DMS114 treated with DMSO at 0.1 percent for 48 hours (cell line): ENCODE data around the gene FBXL13.
"Not testable (repeated sequence)": the region's sequence is repeated elsewhere in the genome, so short reads cannot be mapped to it uniquely, and the experiment has no call there.

Experiments used
- DNase-seq: peaks from one replicate; lab custom pipeline; 2025; ENCODE audit not compliant: unreplicated experiment; lab: John Stamatoyannopoulos, UW

The FBXL13 gene

DNA sequence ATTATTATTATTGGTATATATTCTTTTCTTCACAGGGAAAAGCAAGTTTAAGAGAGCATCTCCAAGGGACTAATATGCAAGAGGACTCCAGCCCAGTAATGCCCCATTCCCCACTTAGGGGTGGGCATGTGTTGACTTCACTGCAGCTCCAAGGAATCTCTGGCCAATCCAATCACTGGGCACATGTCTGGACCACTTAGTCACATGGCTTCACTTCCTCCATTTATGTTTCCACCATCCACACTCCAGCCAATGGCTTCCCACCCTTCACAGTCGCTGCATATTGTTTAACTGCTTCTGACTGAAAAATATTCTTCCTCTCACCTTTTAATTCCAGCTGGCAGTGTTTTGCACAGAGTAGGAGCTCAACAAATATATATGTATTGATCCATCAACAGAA, 43.6 kb downstream of the FBXL13 start:
- no peak for DNase-seq

DNA sequence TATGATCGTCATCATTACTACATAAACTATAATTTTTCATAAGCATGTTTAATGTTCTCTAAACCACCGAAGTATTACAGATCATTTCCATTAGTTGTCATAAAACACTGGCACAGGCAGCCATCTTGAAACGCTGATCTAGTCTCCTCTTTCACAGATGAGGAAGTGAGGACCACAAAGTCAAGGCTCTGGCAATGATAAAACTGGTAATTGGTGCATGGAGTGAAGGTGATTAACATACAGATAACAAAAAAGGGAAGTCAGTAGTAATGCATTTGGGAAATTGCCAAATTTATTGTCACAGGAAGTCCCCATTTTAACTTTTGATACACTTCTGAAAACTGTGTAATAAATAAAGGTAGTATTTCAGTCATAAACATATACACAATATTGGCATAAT, 49.3 kb downstream of the FBXL13 start:
- DNase-seq, result no peak

DNA sequence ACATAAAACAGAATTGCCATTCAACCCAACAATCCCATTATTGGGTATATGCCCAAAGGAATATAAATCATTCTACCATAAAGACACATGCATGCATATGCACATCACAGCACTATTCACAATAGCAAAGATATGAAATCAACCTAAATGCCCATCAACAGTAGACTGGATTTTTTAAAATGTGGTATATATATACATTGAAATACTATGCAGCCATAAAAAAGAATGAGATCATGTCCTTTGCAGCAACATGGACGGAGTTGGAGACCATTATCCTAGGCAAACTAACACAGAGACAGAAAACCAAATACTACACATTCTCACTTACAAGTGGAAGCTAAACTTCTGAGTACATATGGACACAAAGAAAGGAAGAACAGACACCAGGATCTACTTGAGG, 51.0 kb downstream of the FBXL13 start:
- not testable (repeated sequence) for DNase-seq

DNA sequence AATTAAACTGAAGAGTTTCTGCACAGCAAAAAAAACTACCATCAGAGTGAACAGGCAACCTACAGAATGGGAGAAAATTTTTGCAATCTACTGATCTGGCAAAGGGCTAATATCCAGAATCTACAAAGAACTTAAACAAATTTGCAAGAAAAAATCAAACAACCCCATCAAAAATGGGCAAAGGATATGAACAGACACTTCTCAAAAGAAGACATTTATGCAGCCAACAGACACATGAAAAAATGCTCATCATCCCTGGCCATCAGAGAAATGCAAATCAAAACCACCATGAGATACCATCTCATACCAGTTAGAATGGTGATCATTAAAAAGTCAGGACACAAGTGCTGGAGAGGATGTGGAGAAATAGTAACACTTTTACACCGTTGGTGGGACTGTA, 53.1 kb downstream of the FBXL13 start:
- DNase-seq, result not testable (repeated sequence)

DNA sequence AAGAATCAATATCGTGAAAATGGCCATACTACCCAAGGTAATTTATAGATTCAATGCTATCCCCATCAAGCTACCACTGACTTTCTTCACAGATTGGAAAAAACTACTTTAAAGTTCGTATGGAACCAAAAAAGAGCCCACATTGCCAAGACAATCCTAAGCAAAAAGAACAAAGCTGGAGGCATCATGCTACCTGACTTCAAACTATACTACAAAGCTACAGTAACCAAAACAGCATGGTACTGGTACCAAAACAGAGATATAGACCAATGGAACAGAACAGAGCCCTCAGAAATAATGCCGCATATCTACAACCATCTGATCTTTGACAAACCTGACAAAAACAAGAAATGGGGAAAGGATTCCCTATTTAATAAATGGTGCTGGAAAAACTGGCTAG, 53.7 kb downstream of the FBXL13 start:
- not testable (repeated sequence) for DNase-seq

DNA sequence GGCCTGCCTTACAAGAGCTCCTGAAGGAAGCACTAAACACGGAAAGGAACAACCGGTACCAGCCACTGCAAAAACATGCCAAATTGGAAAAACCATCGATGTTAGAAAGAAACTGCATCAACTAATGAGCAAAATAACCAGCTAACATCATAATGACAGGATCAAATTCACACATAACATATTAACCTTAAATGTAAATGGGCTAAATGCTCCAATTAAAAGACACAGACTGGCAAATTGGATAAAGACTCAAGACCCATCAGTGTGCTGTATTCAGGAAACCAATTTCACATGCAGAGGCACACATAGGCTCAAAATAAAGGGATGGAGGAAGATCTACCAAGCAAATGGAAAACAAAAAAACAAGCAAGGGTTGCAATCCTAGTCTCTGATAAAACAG, 56.3 kb downstream of the FBXL13 start:
- DNase-seq, result not testable (repeated sequence)

DNA sequence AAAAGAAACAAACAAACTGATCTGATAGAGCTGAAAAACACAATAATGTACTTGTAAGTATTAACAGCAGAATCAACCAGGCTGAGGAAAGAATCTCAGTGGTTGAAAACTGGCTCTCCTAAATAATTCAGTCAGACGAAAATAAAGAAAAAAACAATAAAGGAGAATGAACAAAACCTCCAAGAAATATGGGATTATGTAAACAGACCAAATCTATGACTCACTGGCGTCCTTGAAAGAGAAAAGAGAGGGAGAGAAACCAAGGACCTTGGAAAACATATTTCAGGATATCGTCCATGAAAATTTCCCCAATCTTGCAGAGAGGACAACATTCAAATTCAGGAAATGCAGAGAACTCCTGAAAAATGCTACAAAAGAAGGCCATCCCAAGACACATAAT, 62.9 kb downstream of the FBXL13 start:
- no peak for DNase-seq

DNA sequence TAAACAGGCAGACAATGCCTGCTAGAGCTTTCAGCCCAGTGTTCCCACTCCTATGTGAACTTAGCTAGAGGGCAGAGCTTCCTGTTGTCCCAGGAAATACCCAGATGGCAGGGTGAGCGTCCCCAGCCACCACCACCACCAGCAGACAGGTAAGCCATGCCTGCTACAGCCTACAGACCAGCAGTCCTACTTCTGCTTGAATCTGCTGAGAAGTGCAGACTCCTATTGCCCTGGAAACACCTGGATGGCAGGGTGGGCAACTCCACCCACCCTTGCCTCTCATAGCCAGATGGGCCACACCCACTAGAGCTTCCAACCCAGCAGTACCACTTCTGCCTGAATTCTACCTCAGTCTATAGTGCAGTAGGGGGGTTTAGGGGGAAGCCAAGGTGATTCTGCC, 64.4 kb downstream of the FBXL13 start:
- DNase-seq, result no peak

DNA sequence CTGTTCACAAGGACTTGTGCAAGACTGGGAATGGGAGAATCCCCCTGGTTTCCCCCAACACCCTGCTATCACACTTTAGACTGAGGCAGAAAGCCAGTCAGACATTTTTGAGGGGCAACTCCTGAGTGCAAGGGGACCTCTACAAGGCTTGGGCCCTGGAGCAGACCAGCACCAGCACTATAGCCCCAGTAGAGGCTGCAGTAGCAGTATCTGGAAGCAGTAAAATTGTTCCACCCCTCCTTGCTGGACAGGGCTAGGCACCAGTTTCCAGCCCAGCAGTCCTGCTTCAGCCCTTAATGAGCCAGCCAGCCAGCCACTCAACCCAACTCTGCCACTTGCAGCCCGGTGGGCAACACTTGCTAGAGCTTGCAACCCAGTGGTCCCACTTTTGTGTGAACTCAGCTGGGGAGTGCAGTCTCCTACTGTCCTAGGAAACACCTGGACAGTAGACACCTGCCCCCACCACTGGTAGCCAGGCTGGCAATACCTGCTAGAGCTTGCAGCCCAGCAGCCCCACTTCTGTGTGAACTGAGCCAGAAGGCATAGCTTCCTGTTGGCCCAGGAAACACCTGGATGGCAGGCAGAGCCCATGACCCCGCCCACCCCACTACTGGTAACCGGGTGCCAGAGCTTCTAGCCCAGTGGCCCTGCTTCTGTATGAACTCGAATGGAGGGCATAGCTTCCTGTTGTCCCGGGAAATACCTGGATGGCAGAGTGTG, 65.0 kb downstream of the FBXL13 start:
- DNase-seq, result no peak

DNA sequence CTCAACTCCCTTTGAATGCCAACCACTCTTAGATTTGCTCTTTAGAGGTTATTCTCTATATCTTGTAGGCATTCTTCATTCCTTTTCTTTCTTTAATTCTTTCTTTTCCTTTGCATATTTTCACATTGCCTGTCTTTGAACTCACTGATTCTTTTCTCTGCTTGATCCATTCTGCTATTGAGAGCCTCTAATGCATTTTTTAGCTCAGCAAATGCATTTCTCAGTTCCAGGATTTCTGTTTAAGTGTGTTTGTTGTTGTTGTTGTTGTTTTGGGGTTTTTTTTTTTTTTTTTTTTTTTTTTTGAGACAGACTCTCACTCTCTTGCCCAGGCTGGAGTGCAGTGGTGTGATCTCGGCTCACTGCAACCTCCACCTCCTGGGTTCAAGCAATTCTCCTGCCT, 71.6 kb downstream of the FBXL13 start:
- DNase-seq, result no peak

DNA sequence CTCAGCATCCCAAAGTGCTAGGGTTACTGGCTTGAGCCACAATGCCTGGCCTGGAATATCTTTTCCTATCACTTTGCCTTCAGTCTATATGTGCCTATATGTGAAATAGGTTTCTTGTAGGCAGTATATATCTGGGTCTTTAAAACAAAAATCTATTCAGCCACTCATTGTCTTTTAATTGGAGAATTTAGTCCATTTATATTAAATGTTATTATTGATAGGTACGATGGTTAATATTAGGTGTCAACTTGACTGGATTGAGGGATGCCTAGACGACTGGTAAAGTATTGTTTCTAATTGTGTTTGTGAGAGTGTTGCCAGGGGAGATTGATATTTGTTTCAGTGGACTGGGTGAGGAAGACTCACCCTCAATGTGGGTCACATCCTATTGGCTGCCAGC, 73.4 kb downstream of the FBXL13 start:
- no peak for DNase-seq

DNA sequence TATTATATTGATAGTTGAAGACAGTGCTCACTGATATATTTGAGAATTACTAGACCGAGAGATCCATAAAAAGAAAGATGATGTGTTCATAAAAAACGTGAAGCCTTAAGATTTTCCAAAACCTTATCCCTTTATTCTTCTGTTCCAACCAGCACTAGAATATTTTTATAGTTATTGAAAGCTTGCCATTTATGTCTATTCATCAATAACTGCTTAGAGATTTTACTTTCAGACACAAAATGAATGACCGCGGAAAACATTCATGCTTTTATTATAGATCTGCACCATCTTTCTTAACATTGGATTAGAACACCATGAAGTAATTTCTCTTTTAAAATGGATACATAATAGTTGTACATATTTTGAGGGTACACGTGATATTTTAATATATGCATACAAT, 77.6 kb downstream of the FBXL13 start:
- DNase-seq, result no peak

DNA sequence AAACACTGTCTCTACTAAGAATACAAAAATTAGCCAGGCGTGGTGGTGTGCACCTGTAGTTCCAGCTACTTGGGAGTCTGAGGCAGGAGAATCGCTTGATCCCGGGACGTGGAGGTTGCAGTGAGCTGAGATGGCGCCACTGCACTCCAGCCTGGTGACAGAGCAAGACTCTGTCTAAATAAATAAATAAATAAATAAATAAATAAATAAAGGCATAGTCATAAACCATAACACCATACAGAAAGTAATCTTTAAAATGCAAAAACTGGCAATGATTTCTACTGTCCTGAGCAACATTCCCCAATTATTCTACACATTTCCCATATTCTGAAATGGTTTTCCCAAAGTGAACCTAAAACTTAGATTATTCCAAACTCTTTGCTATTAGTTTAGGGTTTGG, 79.0 kb downstream of the FBXL13 start:
- DNase-seq, result not testable (repeated sequence)

DNA sequence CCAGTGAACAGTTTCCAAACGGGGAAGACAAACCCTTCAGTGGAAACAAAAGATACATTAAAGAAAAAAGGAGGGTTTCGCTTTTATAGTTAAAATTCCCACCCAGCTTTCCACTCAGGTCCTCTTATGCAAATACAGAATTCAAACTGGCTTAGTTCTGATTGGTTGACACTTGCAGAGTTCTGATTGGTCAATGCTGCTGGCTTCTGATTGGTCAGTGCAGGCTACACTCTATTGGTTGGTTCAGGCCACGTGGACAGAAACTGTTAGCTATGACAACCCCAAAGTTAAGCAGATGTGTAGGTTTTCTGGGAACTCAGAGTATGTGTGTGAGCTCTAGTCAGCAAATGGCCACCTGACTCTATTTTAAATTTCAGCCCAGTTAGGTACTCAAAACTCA, 80.0 kb downstream of the FBXL13 start:
- no peak for DNase-seq

DNA sequence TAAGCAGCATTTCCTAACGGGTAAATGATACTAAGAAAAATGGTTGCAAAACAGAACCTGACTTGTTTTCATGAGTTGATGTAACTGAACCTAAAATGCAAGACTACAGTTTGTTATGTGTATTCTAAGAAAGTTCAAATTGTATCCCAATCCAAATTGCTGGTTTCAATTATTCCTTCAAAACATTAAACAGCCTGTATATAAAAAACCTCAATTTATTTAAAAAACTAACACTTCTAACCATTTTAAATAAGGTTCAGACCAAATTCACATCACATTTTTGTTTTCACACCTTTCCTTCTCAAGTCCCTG, 80.9 kb downstream of the FBXL13 start:
- no peak for DNase-seq

DNA sequence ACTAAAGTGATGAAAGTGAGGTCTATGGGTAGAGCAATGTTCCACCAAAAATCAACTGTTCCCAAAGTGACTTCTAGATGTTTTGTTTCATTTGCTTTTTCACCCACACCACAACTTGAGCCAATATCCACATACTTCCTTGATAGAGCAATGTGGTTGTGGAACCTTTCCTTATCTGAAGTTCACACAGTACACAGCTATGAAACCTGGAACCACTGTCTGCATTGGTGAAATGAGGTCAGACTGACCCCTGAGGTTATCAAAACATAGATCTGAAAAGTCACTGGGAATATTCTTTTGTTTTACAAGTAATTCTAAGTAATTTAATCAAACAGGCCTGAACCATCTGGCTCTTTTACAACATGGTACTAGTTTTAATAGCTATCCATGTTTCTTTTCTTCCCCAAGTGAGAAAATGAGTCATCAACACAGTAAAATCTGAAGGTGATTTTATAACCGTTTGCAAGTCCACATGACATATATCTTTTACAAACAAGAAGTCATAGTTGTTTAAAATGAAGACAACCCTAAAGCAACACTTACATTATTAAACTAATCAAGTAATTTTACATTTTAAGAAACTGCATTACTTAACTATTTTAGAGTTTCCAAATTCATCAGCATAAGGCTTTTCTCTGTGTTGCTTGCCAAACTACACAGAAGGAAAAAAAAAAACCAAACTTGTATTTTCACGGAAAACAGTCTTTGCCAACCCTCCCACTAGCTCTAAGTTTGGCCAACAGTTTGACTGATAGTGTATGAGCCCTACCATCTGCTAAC, 81.5 kb downstream of the FBXL13 start:
- no peak for DNase-seq

DNA sequence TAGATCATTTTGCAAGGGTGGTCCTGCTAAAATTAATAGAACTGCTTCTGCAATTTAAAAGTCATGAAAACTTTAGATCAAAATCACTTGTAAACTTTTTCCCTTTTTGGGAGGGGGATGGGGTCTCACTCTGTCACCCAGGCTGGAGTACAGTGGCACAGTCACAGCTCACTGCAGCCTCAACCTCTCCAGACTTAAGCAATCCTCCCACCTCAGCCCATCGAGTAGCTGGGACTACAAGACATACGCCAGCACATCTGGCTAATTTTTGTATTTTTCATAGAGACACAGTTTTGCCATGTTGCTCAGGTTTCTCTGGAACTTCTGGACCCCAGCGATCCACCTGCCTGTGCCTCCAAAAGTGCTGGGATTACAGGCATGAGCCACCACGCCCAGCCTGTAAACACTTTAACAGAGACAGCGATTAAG, 82.1 kb downstream of the FBXL13 start:
- DNase-seq, result no peak

DNA sequence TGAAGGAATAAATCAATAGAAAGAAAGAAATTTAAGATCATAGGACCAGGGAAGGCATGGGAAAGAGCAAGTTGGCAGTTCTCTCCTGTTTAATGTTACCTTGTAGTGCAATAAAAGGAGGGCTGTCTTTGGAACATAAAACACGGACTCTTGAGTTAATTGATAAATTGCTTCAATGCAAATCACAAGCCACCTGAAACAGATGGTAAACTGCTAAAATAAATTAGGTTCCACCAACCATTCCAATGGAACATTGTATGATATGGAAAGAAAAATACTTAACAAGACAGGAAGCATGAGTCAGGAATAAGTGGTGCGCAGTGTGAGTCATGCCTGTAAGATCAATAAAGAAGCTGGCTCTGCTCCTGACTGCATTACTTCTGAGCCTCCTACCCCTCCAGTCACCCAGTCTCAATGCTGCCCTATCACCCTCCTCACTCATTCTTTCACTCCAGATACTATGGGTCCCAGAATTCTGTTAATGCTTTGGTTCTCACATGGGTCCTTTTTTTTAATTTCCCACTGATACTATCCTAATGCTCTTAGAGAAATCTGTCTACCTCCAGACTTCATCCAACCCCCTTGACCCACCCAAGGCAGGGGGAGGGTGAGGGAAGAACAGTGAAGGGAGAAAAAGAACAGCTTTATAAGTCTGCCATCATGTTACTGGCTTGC, 82.9 kb downstream of the FBXL13 start:
- DNase-seq, result no peak

DNA sequence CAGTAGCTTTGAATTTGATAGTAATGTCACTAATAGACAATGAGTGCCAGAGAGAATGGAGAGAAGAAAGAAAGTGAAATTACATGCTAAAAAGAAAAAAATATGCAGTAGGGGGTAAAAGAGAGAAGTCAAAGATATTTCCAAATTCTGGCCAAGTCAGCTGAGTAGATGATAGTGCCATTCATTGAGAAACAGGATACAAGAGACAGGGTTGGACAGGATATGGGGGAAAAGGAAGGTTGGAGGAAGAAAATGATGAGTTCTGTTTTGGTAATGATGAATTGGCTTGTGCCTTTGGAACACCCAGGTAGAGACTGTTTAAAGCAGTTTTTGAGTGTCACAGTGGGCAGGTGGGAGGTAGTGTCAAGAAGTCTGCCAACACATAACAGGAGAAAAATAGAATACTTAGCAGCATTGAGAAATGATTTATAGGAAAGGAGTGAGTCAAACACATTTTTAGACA, 83.5 kb downstream of the FBXL13 start:
- DNase-seq, result no peak

DNA sequence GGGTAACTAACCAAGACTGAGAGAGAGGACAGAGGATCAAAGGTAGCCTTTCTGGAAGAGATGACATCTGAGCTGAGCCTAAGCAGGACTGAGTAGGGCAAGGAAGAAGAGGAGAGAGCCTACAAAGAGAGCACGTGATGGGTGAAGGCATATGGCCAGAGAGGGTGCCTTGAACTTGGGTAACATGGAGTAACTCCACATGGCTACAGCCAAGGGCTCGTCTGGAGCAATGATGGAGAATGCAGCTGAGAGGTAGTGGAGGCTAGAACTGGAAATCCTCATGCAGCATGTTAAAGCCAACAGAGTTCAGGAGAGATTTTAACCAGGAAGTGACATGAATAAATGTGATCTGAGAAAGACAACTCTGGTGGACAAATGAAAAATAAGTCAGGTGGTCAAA, 84.0 kb downstream of the FBXL13 start:
- DNase-seq, result no peak

DNA sequence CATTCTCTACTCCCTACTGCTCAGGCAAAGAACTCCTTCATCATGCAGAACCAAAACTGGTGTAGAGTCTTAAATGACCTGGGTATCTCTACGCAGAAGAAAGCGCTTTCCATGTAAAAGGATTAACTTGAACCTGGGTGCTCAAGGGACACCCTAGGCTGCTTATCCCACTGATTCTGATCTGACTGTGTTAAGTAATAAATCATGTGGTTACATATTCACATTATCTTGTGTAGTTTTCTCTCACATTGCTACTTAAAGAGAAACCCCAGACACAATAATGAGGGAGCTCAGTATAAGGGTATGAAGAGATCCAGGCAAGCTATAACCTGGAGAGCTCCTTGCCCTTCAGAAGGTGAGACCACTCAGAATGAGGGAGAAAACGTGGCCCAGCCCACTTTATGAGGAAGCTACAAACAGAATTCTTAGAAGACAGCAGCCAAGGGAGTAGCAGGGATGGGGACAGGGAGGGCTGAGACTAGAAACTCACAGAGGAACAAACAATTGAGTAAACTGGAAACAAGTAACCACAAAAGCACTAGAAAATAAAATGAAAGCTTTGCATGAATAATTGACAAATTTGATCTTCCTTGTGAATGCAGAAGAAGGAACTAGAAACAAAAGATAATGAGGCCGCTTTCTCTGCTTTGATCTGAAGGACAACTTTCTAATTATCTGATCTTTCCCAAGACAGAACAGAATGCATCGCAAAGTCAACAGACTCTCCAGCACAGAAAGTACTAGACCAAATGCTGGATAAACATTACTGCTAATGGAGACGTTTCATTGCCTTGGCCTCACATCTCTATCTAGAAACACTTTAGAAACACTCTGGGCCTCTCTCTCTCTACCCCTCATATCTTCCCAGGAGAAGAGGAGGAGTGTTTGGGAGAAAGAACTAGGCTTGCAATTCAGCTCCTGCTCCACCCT, 85.7 kb downstream of the FBXL13 start:
- DNase-seq, result no peak
